Erythroblast (primary cell): ENCODE data around the gene CFAP52.

Experiments
- GATA1 ChIP-seq: IDR thresholded peaks from 2 replicates; pipeline ENCODE4 v1.6.1; 2011; ENCODE audit warnings: low read depth, mild to moderate bottlenecking, control low read depth, low read length, moderate library complexity
- POLR2A ChIP-seq: IDR thresholded peaks from 2 replicates; pipeline ENCODE4 v1.6.1; 2011; ENCODE audit warnings: mild to moderate bottlenecking, low read length

GRCh38 chr17:9670596-9670995 is 94.2 kb downstream of the CFAP52 start:
- TF ChIP-seq POLR2A, result no peak
- no peak for TF ChIP-seq GATA1
